GM12872 (cell line): Measurements from ENCODE around the gene ITPK1.

ENCODE experiments used
- CTCF ChIP-seq: IDR thresholded peaks from 3 replicates; pipeline ENCODE4 v1.5.1; 2011; ENCODE audit warnings: low read depth, mild to moderate bottlenecking, low read length, moderate library complexity; ENCODE audit not compliant: insufficient read depth

The ITPK1 gene

GRCh38 chr14:93012951-93013719, 102.6 kb downstream of the ITPK1 start:
- no peak for TF ChIP-seq CTCF

- no peak for TF ChIP-seq CTCF
Measured at GRCh38 chr14:93012506-93012905, 103.2 kb downstream of the ITPK1 start.

GRCh38 chr14:93011650-93012325, 103.9 kb downstream of the ITPK1 start:
- TF ChIP-seq CTCF: no peak

GRCh38 chr14:93011141-93011529, 104.6 kb downstream of the ITPK1 start:
- no peak for TF ChIP-seq CTCF

- no peak for TF ChIP-seq CTCF
Measured at GRCh38 chr14:93010522-93011140, 105.1 kb downstream of the ITPK1 start.

GRCh38 chr14:93010130-93010499, 105.6 kb downstream of the ITPK1 start:
- no peak for TF ChIP-seq CTCF

- TF ChIP-seq CTCF: no peak
Measured at GRCh38 chr14:93009471-93010129, 106.1 kb downstream of the ITPK1 start.
